Peyer's patch (tissue), 4 donors: Measurements from ENCODE around the gene LMF1. TPM values are rescaled to one million over a fixed set of nuclear protein-coding genes. Genes with fewer than 3 reads are reported as not detected.

ENCODE experiments used
- DNase-seq, 3 donors: peaks; one replicate each; pipeline ENCODE4 v3.0.0-alpha.2; 2017 to 2019
- H3K27ac ChIP-seq, 4 donors: fragments of 200-600 bp; sonication (generic); one replicate each; pipeline ENCODE4 v1.5.1; 2016 to 2019
- H3K27me3 ChIP-seq, 2 donors: fragments of 200-600 bp; sonication (generic); one replicate each; pipeline ENCODE4 v1.5.1; 2019
- H3K36me3 ChIP-seq, 3 donors: fragments of 200-600 bp; sonication (generic); one replicate each; pipeline ENCODE4 v1.5.1; 2016 to 2019
- H3K4me1 ChIP-seq, 4 donors: fragments of 200-600 bp; sonication (generic); one replicate each; pipeline ENCODE4 v1.5.1; 2016 to 2019
- H3K4me3 ChIP-seq, 4 donors: fragments of 200-600 bp; sonication (generic); 1 replicate in 3 of 4; 2 replicates in 1 of 4; pipeline ENCODE4 v1.5.1; 2016 to 2019; ENCODE audit warnings: mild to moderate bottlenecking in 1 of 4
- H3K9me3 ChIP-seq, 4 donors: fragments of 200-600 bp; sonication (generic); one replicate each; pipeline ENCODE4 v1.5.1; 2016 to 2019; ENCODE audit warnings: mild to moderate bottlenecking in 1 of 4
- POLR2A ChIP-seq, 2 donors: fragments of 450-650 bp; IDR thresholded peaks; one replicate each; pipeline ENCODE4 v1.5.1; 2017; ENCODE audit warnings: antibody characterized with exemption in 2 of 2, mild to moderate bottlenecking in 2 of 2, moderate library complexity in 2 of 2
- total RNA-seq, 4 donors: library from RNA; depleted of rRNA; stranded (reverse); fragments of >200 nt; gene quantifications; one replicate each; pipeline ENCODE4 v1.1.0, GENCODE V29; 2016
- TF ChIP-seq, protein P1 (sequence below), 6 experiments: fragments of 450-650 bp in 4 of 6; fragments of 200-600 bp in 2 of 6; sonication (generic) in 1 of 6; IDR thresholded peaks; one replicate each; pipeline ENCODE4 v1.5.1; 2017 to 2019; ENCODE audit warnings: antibody characterized with exemption in 6 of 6, mild to moderate bottlenecking in 3 of 6, moderate library complexity in 1 of 6

The LMF1 gene
- total RNA-seq, 4 donors from 2014 or later, result 16.3 to 85.4 (median 54.6) TPM

DNA sequence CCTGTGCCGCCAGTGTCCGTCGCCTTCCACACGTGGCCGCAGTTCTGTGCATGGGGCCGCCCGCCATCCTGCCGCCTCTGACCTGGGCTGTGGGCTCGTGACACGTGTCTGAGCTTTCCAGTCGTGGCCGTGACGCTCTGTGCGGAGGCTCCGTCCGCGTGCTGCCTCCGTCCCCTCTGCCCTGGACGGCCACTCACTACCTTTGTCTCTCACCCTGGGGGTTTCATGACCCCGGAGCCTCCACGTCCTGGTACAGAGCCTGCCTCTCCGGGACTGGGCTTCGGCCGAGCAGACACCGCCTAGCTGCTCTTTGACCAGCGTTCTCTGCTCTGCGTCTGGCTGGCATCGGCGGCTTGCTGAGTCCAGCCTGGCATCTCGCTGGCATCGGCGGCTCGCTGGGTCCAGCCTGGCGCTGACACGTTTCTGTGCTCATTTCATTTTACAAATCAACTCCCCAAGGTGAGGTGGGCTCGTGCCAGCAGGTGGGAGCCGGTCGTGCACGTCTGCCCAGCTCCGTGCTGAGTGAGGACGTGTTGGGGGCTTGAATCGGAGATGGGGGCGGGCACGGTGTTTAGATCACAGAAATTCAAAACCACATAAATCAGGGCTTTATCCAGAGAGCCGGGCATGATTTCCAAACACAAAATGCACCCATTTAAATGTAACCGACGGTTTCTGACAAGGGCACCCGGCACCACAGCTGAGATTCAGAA, 126.0 kb downstream of the LMF1 start:
- DNase-seq, result no peak

DNA sequence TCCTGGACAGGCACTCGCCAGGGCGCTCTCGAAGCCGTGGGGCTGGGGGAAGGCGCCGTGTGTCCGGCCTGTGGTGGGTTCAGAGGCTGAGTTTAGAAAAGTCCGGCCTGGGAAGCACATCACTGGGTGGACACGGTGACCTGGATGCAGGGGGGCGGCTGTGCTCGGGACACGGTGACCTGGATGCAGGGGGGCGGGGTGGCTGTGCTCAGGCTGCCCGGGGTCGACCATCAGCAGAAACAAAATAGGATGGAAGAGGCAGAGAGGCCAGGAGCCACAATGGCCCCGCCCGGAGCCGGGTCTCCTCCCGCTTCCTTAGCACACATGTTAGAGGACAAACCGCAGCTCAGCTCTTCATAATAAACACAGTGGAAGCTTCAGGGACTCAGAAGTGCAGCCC, 127.0 kb downstream of the LMF1 start:
- Histone ChIP-seq H3K4me1 (no peaks in the 10 kb centered on the region), H3K36me3 (no peaks in the 10 kb centered on the region), H3K4me3 (no peak overlapping the region), H3K9me3 (no peaks in the 10 kb centered on the region), H3K27ac (no peak overlapping the region), H3K27me3 (no peaks in the 10 kb centered on the region)
- no peak for TF ChIP-seq POLR2A (IDR thresholded peaks at IDR 0.05)
- TF ChIP-seq, protein P1, sequence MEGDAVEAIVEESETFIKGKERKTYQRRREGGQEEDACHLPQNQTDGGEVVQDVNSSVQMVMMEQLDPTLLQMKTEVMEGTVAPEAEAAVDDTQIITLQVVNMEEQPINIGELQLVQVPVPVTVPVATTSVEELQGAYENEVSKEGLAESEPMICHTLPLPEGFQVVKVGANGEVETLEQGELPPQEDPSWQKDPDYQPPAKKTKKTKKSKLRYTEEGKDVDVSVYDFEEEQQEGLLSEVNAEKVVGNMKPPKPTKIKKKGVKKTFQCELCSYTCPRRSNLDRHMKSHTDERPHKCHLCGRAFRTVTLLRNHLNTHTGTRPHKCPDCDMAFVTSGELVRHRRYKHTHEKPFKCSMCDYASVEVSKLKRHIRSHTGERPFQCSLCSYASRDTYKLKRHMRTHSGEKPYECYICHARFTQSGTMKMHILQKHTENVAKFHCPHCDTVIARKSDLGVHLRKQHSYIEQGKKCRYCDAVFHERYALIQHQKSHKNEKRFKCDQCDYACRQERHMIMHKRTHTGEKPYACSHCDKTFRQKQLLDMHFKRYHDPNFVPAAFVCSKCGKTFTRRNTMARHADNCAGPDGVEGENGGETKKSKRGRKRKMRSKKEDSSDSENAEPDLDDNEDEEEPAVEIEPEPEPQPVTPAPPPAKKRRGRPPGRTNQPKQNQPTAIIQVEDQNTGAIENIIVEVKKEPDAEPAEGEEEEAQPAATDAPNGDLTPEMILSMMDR (IDR thresholded peaks at IDR 0.05), result no peak
- DNase-seq, result no peak

More for the DNA sequence above, 126.0 kb downstream of the LMF1 start:
- Histone ChIP-seq H3K27ac (no peak overlapping the region), H3K27me3 (no peaks in the 10 kb centered on the region), H3K4me1 (no peaks in the 10 kb centered on the region), H3K9me3 (no peaks in the 10 kb centered on the region), H3K4me3 (no peak overlapping the region), H3K36me3 (no peaks in the 10 kb centered on the region)
- TF ChIP-seq, protein P1 (IDR thresholded peaks at IDR 0.05), result no peak
- no peak for TF ChIP-seq POLR2A (IDR thresholded peaks at IDR 0.05)

DNA sequence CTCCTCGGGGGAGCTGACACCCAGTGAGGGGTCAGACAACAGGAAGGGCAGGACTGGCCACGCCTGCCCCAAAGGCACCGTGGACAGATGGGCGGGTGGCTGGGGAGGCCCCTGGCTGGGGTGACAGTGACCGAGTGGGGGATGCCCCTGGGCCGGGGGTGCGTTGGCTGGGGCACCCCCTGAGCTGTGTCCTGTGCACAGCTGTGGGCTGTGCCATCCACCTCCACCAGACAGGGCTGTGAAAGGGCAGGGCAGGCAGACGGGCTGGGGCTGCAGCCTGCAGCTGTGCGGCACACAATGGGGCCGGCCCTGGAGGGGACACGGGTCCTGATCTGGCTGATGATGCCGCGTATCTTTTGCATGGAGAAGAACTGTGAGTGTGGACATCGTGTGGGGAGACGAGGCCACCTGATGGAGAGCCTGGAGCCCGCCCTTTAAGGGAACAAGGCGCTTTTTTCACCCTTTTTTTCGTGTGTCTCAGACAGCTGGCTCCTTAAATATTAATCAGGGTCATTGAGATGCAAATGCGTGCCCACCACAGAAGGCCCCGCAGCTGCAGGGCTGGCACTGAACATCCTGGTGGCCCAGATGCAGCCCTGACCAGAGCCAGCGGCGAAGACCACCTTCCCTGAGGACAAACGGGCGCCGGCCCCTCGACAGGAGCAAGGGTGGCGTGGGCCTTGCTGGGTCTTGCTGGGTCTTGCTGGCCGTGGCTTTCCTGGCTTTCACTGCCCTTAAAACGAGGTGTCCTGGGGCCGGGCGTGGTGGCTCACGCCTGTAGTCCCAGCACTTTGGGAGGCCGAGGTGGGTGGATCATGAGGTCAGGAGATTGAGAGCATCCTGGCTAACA, 127.8 kb downstream of the LMF1 start:
- DNase-seq, result no peak
- no peak for TF ChIP-seq POLR2A (IDR thresholded peaks at IDR 0.05)
- TF ChIP-seq, protein P1 (IDR thresholded peaks at IDR 0.05), result no peak
- Histone ChIP-seq H3K27me3 (no peaks in the 10 kb centered on the region), H3K4me1 (no peaks in the 10 kb centered on the region), H3K27ac (no peak overlapping the region), H3K36me3 (no peaks in the 10 kb centered on the region), H3K4me3 (no peak overlapping the region), H3K9me3 (no peaks in the 10 kb centered on the region)

DNA sequence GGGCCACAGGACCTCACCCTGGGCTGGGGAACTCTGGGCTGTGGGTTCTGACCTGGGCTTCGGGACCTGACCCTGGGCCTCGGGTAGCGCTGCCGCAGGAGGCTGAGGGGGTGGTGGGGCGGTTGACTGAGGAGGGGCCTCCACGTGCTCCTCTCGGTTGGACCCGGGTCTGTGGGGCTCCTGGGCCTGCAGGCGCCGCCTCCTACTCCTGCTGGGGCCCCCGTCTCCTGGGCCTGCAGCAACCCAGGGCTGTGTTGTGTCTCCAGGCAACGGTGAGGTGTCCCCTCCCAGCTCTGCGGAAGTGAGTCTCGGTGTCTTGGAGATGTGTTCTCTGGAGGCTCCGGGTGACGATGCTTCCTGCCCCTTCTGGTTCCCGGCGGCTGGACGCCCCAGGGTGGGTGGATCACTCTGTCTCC, 128.7 kb downstream of the LMF1 start:
- Histone ChIP-seq H3K27ac (no peak overlapping the region), H3K4me3 (no peak overlapping the region), H3K9me3 (peaks cover 0 to 1% (median 0%) of the 10 kb centered on the region in 4 donors), H3K4me1 (no peaks in the 10 kb centered on the region), H3K27me3 (no peaks in the 10 kb centered on the region), H3K36me3 (no peaks in the 10 kb centered on the region)
- TF ChIP-seq, protein P1 (IDR thresholded peaks at IDR 0.05), result no peak
- TF ChIP-seq POLR2A (IDR thresholded peaks at IDR 0.05), result no peak
- no peak for DNase-seq

DNA sequence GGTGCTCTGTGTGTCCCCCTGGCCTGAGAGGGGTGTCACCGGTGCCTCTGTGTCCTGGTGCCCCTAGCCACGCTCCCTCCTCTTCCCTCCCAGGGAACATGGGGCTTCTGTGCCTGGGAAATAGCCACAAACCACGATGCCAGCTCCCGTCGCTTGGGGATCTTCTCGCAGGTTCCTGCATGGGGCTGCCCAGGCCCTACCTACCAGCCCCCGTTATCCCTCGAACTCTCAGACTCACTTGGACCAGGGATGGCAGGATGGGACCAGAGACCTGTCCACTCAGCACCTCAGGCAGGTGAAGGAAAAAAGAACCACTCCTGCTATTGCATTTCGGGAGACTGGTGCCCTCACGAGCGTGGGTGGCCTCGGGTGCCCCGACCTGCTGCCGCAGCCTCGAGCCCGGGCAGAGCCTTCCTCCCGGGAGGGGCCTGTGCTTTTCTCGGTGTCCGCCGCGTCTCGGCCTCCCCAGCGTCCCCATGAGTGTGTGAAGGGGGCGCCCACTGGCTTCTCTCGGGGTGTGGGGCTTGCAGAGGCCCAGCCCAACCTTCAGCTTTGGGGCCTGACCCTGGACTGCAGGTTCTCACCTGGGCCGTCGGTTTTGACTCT, 129.2 kb downstream of the LMF1 start:
- no peaks in the 10 kb centered on the region for H3K27me3 ChIP-seq
- no peak for TF ChIP-seq POLR2A (IDR thresholded peaks at IDR 0.05)
- TF ChIP-seq, protein P1 (IDR thresholded peaks at IDR 0.05), result no peak
- peaks cover 0 to 6% (median 0%) of the 10 kb centered on the region in 4 donors for H3K9me3 ChIP-seq
- no peak for DNase-seq
- no peaks in the 10 kb centered on the region for H3K4me1 ChIP-seq
- H3K4me3 ChIP-seq, result no peak overlapping the region
- H3K27ac ChIP-seq, result no peak overlapping the region
- H3K36me3 ChIP-seq, result no peaks in the 10 kb centered on the region
